ENCODE measurements around the gene PRSS33. TPM values are rescaled to one million over a fixed set of nuclear protein-coding genes. Genes with fewer than 3 reads are reported as not detected.

PRSS33 gene
- total and polyA plus RNA-seq, 2 donors from 2014 or later = not detected

DNA sequence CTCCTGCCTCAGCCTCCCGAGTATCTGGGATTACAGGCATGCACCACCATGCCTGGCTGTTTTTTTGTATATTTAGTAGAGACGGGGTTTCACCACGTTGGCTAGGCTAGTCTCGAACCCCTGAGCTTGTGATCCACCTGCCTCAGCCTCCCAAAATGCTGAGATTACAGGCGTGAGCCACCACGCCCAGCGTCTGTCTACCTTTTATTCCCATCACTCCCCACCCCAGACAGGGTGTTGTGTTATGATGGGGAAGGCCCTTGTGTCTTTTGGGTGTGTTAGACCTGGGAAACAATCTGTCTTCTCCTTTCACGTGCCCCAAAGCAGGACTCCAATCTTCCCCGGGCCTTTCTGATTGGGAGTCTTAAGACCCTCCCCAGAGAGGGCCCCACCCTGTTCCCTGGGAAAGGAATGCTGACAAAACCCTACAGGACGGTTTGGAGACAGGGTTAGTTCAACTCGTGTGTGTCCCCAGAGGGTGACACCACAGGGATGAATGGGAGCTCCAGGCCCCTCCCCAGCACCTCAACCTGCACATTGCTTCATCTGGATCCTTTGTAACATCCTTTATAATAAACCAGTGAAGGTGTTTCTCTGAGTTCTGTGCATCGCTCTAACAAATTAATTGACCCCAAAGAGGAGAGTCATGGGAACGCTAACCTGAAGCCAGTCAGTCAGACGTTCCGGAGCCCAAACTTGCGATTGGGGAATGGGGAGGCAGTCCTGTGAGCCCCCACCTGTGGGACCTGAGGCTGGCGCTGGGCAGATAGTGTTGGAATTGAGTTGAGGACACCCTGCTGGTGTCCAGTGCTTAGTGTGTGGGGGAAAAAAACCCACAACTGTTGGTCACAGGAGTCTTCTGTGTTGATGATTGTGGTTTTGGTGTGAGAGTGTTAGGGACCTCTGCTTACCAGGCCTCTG is 7.1 kb downstream of the PRSS33 start:
- H3K4me3 ChIP-seq (ENCODE audit: low read length in 3 of 3) = no peak overlapping the region
- intact Hi-C loops (cut with DNase I) = no loop called here
- H3K9me3 ChIP-seq (ENCODE audit: control insufficient read depth in 2 of 3, insufficient read depth in 1 of 3, low read length in 3 of 3) = no peaks in the 10 kb centered on the region
- no peak overlapping the region for H3K27ac ChIP-seq (ENCODE audit: low read depth in 2 of 2, low read length in 2 of 2)
- peak in 1 of 5 donors; percentile 26 for DNase-seq
- peaks cover 0 to 23% (median 7%) of the 10 kb centered on the region in 3 donors for H3K4me1 ChIP-seq (ENCODE audit: control insufficient read depth in 2 of 3, insufficient read depth in 2 of 3, low read depth in 1 of 3, low read length in 3 of 3)
- no peaks in the 10 kb centered on the region for H3K36me3 ChIP-seq (ENCODE audit: control insufficient read depth in 2 of 3, insufficient read depth in 3 of 3, low read length in 3 of 3)
- no peaks in the 10 kb centered on the region for H3K27me3 ChIP-seq (ENCODE audit: control insufficient read depth, insufficient read depth, low read length)
- TF ChIP-seq, protein P1, sequence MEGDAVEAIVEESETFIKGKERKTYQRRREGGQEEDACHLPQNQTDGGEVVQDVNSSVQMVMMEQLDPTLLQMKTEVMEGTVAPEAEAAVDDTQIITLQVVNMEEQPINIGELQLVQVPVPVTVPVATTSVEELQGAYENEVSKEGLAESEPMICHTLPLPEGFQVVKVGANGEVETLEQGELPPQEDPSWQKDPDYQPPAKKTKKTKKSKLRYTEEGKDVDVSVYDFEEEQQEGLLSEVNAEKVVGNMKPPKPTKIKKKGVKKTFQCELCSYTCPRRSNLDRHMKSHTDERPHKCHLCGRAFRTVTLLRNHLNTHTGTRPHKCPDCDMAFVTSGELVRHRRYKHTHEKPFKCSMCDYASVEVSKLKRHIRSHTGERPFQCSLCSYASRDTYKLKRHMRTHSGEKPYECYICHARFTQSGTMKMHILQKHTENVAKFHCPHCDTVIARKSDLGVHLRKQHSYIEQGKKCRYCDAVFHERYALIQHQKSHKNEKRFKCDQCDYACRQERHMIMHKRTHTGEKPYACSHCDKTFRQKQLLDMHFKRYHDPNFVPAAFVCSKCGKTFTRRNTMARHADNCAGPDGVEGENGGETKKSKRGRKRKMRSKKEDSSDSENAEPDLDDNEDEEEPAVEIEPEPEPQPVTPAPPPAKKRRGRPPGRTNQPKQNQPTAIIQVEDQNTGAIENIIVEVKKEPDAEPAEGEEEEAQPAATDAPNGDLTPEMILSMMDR (IDR thresholded peaks at IDR 0.05; ENCODE audit: borderline replicate concordance, extremely low read depth, insufficient read depth) = no peak
- no peak for FAIRE-seq
- no peak overlapping the region for H3K9ac ChIP-seq (ENCODE audit: low read length in 3 of 3)

DNA sequence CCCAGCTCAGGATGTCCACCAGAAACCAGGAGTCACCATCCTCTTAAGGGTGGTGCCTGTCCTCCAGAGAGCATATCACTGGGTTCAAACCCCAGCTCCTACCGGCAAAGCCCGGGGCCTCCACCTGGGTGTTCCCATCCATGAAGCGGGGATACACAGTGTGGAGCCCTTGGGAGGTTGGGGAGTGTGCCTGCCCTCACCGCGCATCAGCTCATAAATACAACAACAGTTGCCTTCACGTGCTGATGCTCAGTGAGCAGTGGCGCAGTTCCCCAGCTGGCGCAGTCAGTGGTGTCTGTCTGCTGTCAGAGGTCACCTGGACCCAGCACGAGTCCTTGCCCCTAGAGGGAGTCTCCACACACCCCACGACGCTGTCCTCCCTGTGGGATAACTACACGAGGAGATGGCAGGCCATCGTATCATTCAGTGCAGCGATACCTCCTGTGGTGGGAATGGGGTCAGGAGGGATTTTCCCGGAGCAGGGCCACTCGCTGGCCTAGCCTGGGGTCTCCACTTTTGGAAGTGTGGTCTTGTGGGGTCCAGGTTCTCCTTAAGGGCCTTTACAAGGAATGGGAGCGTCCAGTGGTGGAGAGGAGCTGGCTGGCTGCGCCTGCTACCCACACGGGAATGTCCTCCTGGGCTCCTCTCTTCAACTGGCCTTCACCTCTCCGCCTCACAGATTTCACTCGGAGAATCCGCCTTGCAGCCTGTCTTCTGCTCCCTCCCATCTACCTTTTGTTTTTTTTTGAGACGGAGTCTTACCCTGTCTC is 8.0 kb downstream of the PRSS33 start:
- Histone ChIP-seq H3K27me3 (ENCODE audit: control insufficient read depth, insufficient read depth, low read length) (no peaks in the 10 kb centered on the region), H3K27ac (ENCODE audit: low read depth in 2 of 2, low read length in 2 of 2) (no peak overlapping the region), H3K9me3 (ENCODE audit: control insufficient read depth in 2 of 3, insufficient read depth in 1 of 3, low read length in 3 of 3) (no peaks in the 10 kb centered on the region), H3K4me3 (ENCODE audit: low read length in 3 of 3) (no peak overlapping the region), H3K36me3 (ENCODE audit: control insufficient read depth in 2 of 3, insufficient read depth in 3 of 3, low read length in 3 of 3) (peaks cover 0 to 7% (median 3%) of the 10 kb centered on the region in 3 donors), H3K9ac (ENCODE audit: low read length in 3 of 3) (no peak overlapping the region), H3K4me1 (ENCODE audit: control insufficient read depth in 2 of 3, insufficient read depth in 2 of 3, low read depth in 1 of 3, low read length in 3 of 3) (peaks cover 0 to 23% (median 7%) of the 10 kb centered on the region in 3 donors)
- TF ChIP-seq, protein P1 (IDR thresholded peaks at IDR 0.05; ENCODE audit: borderline replicate concordance, extremely low read depth, insufficient read depth) = no peak
- no peak for FAIRE-seq
- DNase-seq = peak in 1 of 5 donors; percentile 47
- intact Hi-C loops (cut with DNase I) = no loop called here

DNA sequence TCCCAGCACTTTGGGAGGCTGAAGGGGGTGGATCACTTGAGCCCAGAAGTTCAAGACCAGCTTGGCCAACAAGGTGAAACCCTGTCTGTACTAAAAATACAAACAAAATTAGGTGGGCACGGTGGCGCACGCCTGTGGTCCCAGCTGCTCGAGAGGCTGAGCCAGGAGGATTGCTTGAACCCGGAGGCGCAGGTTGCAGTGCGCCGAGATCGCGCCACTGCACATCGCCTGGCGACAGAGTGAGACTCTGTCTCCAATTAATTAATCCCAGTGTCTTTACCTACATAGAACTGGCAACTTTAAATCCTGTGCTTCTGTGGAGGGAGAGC is 8.8 kb downstream of the PRSS33 start:
- Histone ChIP-seq H3K27ac (ENCODE audit: low read depth in 2 of 2, low read length in 2 of 2) (peak overlapping the region in 1 of 2 donors; percentile 100), H3K9ac (ENCODE audit: low read length in 3 of 3) (peak overlapping the region in 1 of 3 donors; percentile 99), H3K36me3 (ENCODE audit: control insufficient read depth in 2 of 3, insufficient read depth in 3 of 3, low read length in 3 of 3) (peaks cover 0 to 12% (median 6%) of the 10 kb centered on the region in 3 donors), H3K4me3 (ENCODE audit: low read length in 3 of 3) (peak overlapping the region; percentile 68 to 95 (median 89)), H3K27me3 (ENCODE audit: control insufficient read depth, insufficient read depth, low read length) (no peaks in the 10 kb centered on the region), H3K4me1 (ENCODE audit: control insufficient read depth in 2 of 3, insufficient read depth in 2 of 3, low read depth in 1 of 3, low read length in 3 of 3) (peaks cover 0 to 23% (median 7%) of the 10 kb centered on the region in 3 donors), H3K9me3 (ENCODE audit: control insufficient read depth in 2 of 3, insufficient read depth in 1 of 3, low read length in 3 of 3) (no peaks in the 10 kb centered on the region)
- intact Hi-C loops (cut with DNase I) = no loop called here
- no peak for DNase-seq
- FAIRE-seq = no peak
- TF ChIP-seq, protein P1 (IDR thresholded peaks at IDR 0.05; ENCODE audit: borderline replicate concordance, extremely low read depth, insufficient read depth) = no peak
